Subcutaneous abdominal adipose tissue (tissue), 5 donors: ENCODE measurements around the gene COMMD7.

ENCODE experiments used
- H3K27ac ChIP-seq: one replicate; pipeline ENCODE4 v1.7.0; 2013; ENCODE audit warnings: low read depth, mild to moderate bottlenecking, inconsistent platforms, low read length, moderate library complexity
- H3K27me3 ChIP-seq, 5 donors: one replicate each; pipeline ENCODE4 v1.7.0; 2013; ENCODE audit warnings: low read length in 5 of 5, inconsistent platforms in 1 of 5; ENCODE audit not compliant: control insufficient read depth in 5 of 5, insufficient read depth in 4 of 5
- H3K36me3 ChIP-seq, 5 donors: one replicate each; pipeline ENCODE4 v1.7.0; 2013; ENCODE audit warnings: low read length in 5 of 5; ENCODE audit not compliant: control insufficient read depth in 5 of 5, insufficient read depth in 5 of 5
- H3K4me1 ChIP-seq, 5 donors: one replicate each; pipeline ENCODE4 v1.7.0; 2013; ENCODE audit warnings: low read length in 5 of 5, mild to moderate bottlenecking in 3 of 5, moderate library complexity in 1 of 5; ENCODE audit not compliant: control insufficient read depth in 5 of 5, insufficient read depth in 5 of 5
- H3K4me3 ChIP-seq, 5 donors: one replicate each; pipeline ENCODE4 v1.7.0; 2013; ENCODE audit warnings: low read length in 5 of 5, low read depth in 1 of 5
- H3K9ac ChIP-seq, 5 donors: one replicate each; pipeline ENCODE4 v1.7.0; 2013; ENCODE audit warnings: low read length in 5 of 5, mild to moderate bottlenecking in 4 of 5, moderate library complexity in 3 of 5
- H3K9me3 ChIP-seq, 5 donors: one replicate each; pipeline ENCODE4 v1.7.0; 2013; ENCODE audit warnings: low read length in 5 of 5; ENCODE audit not compliant: control insufficient read depth in 5 of 5
- donor health status: healthy.
- donor health status: healthy.
- donor health status: healthy.
- donor health status: healthy.
- donor health status: healthy.

The COMMD7 gene

DNA sequence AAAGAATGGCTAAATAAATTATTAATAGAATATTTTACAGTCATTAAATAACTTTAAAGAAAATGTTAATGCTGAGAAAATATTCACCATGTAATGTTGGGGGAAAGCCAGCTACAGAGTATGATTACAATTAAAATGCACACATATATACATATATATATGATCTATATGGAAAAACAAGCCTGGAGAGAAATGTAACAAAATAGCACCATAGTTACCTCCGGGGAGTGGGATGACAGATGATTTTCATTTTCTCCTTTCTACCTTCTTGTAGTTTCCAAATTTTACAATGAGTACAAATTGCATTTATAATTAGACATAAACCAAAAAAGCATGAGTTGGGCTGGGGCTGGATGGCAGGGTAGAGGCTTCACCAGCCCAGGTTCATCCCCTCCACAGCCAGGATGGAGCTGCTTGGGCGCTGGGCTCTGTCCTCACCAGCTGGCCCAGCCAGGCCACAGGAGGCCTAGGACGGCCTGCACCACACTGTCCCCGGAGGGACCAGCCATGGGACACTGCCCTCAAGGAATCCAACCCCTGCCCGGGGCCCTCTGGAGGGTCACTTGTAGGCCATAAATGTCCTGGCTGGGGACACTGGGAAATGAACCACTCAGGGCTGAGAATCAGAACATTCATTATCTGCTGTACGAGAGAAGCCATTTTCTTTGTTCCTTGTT lies 79.8 kb downstream of the COMMD7 start:
- Histone ChIP-seq H3K4me1 (peaks cover 0 to 8% (median 0%) of the 10 kb centered on the region in 5 donors), H3K9ac (no peak overlapping the region), H3K27ac (no peak overlapping the region), H3K9me3 (peaks cover 0 to 4% (median 0%) of the 10 kb centered on the region in 5 donors), H3K4me3 (no peak overlapping the region), H3K27me3 (peaks cover 0 to 3% (median 0%) of the 10 kb centered on the region in 5 donors), H3K36me3 (no peaks in the 10 kb centered on the region)

DNA sequence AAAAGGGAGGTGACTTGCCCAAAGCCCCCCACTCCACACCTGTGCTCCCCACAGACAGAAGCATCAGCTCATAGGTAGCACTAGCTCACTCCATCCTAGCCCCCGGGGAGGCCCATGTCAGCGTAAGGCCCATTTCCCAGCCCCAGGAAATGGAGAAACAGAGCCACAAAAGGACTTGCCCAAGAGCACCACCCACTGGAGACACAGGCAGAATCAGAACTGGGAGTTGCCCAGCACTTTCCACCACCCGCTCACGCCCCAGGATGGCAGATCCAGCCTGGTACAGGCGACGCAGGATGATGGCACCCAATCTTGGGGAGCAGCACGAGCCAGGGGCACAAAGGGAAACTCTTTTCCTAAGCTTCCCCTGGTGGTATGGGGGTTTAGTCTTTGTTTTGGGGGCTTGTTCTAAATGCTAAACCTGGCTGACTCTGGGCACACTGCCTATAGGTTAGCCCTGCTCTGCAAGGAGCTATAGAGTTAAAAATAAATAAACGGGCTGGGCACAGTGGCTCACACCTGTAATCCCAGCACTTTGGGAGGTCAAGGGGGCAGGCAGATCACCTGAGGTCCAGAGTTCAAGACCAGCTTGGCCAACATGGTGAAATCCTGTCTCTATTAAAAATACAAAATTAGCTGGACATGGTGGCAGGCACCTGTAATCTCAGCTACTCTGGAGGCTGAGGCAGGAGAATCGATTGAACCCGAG lies 81.3 kb downstream of the COMMD7 start:
- no peak overlapping the region for H3K9ac ChIP-seq
- no peaks in the 10 kb centered on the region for H3K36me3 ChIP-seq
- peaks cover 0 to 8% (median 0%) of the 10 kb centered on the region in 5 donors for H3K4me1 ChIP-seq
- H3K9me3 ChIP-seq: peaks cover 0 to 4% (median 0%) of the 10 kb centered on the region in 5 donors
- H3K4me3 ChIP-seq: no peak overlapping the region
- peaks cover 0 to 3% (median 0%) of the 10 kb centered on the region in 5 donors for H3K27me3 ChIP-seq
- no peak overlapping the region for H3K27ac ChIP-seq

DNA sequence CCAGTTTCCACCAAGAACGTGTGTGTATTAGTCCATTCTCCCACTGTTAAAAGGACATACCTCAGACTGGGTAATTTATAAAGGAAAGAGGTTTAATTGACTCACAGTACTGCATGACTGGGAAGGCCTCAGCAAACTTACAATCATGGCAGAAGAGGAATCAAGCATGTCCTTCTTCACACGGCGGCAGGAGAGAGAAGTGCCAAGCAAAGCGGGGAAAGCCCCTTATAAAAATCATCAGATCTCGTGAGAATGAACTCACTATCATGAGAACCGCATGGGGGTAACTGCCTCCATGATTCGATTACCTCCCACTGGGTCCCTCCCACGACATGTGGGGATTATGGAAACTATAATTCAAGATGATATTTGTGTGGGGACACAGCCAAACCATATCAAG lies 82.6 kb downstream of the COMMD7 start:
- Histone ChIP-seq H3K27ac (no peak overlapping the region), H3K4me1 (peaks cover 0 to 6% (median 0%) of the 10 kb centered on the region in 5 donors), H3K36me3 (no peaks in the 10 kb centered on the region), H3K4me3 (no peak overlapping the region), H3K27me3 (peaks cover 0 to 3% (median 0%) of the 10 kb centered on the region in 5 donors), H3K9me3 (peaks cover 0 to 4% (median 0%) of the 10 kb centered on the region in 5 donors), H3K9ac (no peak overlapping the region)

DNA sequence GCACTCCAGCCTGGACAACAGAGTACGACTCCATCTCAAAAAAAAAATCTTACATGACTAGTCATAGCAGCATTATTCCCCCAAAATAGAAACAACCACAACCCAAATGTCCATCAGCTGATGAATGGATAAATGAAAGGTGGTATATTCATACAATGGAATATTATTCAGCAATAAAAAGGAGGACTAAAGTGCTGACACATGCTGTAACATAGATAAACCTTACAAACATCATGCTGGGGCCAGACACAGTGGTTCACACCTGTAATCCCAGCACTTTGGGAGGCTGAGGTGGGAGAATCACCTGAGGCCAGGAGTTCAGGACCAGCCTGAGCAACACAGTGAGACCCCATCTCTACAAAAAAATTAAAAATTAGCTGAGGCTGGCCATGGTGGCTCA lies 86.4 kb downstream of the COMMD7 start:
- Histone ChIP-seq H3K9me3 (peaks cover 0 to 4% (median 0%) of the 10 kb centered on the region in 5 donors), H3K36me3 (no peaks in the 10 kb centered on the region), H3K9ac (no peak overlapping the region), H3K27me3 (peaks cover 0 to 3% (median 0%) of the 10 kb centered on the region in 5 donors), H3K4me3 (no peak overlapping the region), H3K4me1 (peaks cover 0 to 5% (median 5%) of the 10 kb centered on the region in 5 donors), H3K27ac (no peak overlapping the region)

DNA sequence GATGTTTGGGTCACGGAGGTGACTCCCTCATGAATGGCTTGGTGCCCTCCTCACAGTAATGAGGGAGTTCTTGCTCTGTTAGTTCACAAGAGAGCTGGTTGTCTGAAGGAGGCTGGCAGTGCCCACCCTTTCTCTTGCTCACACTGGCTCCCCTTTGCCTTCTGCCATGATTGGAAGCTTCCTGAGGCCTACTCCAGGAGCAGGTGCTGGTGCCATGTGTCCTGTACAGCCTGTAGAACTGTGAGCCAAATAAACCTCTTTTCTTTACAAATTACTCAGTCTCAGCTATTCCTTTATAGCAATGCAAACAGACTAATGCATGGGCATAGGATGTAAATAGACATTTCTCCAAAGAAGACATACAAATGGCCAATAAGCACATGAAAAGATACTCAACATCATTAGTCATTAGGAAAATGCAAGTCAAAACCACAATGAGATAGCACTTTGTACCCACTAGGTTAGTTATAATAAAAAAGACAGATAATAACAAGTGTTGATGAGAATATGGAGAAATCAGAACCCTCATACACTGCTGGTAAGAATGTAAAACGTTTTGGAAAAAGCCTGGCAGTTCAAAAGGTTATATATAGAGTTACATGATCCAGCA lies 87.3 kb downstream of the COMMD7 start:
- H3K9me3 ChIP-seq: peaks cover 0 to 4% (median 0%) of the 10 kb centered on the region in 5 donors
- H3K36me3 ChIP-seq: no peaks in the 10 kb centered on the region
- H3K27ac ChIP-seq: no peak overlapping the region
- H3K9ac ChIP-seq: no peak overlapping the region
- no peaks in the 10 kb centered on the region for H3K27me3 ChIP-seq
- no peak overlapping the region for H3K4me3 ChIP-seq
- H3K4me1 ChIP-seq: peaks cover 0 to 5% (median 5%) of the 10 kb centered on the region in 5 donors

DNA sequence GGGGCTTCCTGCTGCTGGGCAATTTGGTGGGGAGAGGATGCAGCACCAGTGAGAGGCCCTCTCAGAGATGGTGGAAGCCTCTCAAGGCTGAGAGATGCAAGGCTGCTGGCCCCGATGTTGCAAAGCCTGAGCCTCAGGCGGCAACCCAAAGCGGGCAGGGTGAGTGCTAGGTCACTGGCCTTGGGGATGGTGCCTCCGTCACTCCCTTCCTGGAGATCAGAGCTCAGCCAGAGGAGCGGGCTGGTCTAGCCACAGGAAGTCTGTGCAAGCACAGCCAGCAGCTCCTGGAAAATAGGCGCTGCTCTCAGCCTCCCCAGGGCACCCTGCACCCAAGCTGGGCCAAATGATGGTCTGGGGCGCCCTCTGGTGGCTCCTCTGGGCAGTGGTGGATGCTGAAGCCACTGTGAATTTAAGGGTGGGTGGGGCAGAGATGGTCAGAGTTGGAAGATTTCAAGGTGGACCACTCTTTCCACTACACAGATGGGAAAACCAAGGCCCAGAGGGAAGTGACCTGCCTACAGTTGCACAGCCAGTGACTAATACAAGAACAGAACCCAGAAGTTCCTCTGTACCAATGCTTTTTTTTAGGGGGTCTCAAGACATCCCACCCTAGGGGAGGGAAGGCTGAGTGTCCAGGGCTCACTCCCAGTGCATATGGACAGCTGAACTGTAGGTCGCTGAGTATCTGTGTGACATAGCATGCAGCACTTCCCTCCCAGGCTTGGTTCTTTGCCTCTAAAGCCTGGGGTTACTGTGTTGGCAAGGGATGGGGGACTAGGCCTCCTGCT lies 90.3 kb downstream of the COMMD7 start:
- Histone ChIP-seq H3K9me3 (no peaks in the 10 kb centered on the region), H3K27ac (no peak overlapping the region), H3K9ac (no peak overlapping the region), H3K4me1 (peaks cover 0 to 7% (median 5%) of the 10 kb centered on the region in 5 donors), H3K36me3 (no peaks in the 10 kb centered on the region), H3K4me3 (no peak overlapping the region), H3K27me3 (peaks cover 0 to 2% (median 0%) of the 10 kb centered on the region in 5 donors)
